GM19395 (cell line): Measurements from ENCODE around the gene SH3RF3.

Source experiments
- ATAC-seq: cut with Tn5 transposase; IDR thresholded peaks from one replicate; pipeline ENCODE4 v1.9.1; 2021; ENCODE audit warnings: mild to moderate bottlenecking, moderate library complexity; ENCODE audit not compliant: unreplicated experiment

The SH3RF3 gene

DNA sequence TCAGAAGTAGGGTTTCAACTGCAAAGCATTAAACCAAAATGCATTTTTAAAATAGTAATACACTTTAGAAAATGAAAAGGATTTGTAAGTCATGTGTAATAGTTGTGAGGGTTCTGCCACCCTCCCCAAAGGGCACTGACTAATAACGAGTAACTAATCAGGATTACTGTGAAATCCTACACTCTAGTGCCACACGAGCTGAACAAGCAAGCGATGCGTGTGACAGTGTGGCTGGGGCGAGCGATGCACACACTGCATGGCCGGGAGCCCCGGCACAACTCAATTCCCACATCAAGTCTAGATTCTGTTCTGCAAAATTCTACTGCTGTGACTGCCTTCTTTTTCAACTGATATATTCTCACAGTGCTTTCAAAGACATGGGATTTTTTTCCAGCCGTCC lies 328.4 kb downstream of the SH3RF3 start:
- ATAC-seq, result no peak

DNA sequence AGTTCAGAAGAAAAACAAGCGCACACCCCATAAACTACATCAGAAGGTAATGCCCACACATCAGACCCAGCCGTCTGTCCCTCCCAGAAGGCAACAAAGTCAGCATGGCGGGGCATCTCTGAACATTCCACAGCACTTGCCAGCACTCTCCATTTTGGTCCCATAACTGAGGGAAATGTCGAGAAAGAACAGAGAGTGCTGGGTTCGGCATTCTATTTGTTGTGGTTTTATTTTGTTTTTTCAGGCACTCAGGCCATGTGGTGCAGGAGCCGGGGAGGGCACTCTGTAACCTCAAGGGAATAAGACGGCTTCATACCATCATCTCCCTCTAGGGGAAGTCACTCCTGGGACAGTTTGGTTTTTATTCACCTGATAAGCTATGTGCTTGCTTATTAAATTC lies 328.8 kb downstream of the SH3RF3 start:
- no peak for ATAC-seq

DNA sequence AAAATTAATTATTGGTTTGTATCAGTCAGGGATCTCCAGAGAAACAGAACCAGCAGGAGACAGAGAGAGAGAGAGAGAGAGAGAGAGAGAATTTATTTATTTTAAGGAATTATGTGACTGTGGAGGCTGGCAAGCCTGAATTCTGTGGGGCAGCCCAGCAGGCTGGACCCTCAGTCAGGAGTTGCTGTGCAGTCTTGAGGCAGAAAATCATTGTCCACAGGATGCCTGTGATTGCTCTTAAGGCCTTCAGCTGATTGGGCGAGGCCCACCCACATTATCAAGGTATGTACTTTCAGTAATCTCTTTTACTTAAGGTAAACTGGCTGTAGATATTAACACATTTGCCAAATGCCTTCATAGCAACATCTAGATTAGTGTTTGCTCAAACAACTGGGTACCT lies 329.5 kb downstream of the SH3RF3 start:
- ATAC-seq, result no peak

DNA sequence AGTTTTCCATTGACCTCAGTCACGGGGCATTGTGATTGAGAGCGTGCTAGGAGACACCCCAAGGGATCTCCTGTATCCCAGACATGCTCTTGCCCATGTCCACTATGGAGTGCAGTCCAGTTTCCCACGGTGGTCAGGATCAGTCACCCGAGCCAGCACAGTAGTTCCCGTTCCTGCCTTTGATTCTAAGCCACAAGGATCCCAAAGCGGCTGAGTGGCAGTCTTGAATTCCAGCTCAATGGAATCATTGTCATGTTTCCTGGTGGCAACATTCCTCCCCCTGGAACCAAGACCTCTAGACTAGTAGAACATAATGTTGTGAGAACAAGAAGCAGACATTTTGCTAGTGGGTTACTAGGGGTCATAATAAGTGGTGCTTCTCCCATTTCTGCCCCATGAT lies 330.5 kb downstream of the SH3RF3 start:
- no peak for ATAC-seq

DNA sequence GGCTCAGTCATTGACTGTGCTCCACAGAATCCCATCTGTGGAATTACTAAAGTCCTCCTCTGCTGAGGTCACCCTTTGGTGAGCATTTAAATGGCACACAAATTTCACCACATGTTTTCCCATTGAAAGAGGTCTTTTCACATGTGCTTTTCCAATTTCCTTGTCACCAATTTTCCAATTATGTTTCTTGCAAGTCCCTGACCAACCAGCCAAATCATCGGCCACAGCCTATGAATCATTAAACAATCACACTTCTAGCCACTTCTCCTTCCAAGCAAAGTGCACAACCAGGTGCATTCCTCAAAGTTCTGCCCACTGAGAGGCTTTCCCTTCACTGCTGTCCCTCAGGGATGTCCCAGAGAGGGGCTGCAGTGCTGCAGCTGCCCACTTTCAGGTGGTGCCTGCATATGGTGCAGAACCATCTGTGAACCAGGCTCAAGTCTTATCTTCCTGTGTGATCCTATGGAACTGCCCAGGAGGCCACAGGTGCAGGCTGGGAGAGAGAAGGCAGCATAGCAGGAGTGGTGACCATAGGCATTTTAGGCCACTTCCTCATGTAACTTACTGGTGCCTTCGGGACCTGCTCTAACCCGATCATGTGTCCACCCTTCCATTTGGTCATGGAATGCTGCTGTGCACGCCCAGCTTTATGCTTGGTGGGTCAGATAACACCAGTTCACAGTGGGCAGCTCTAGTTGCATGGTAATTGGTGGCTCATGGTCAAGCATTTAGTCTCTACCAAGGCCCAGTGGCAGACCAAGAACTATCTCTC lies 331.7 kb downstream of the SH3RF3 start:
- no peak for ATAC-seq

DNA sequence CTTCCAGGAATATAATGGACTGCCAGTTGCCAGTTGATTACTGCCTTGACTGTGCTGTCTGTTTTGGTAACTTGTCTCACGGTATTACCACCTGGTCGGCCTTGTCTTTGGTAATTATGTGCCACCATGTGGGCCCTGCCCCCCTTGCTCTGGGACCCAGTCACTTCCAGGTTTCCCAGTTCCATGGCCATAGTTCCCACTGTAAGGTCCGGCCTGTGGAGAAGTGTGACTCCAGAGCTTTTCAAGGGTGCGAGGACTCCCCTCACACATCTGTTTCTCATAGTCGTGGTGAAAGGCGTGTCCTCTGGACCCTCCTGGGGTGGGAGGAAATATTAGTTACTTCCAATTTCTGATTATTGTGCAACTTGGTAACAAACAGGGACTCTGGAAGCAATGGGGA lies 334.2 kb downstream of the SH3RF3 start:
- ATAC-seq, result no peak

DNA sequence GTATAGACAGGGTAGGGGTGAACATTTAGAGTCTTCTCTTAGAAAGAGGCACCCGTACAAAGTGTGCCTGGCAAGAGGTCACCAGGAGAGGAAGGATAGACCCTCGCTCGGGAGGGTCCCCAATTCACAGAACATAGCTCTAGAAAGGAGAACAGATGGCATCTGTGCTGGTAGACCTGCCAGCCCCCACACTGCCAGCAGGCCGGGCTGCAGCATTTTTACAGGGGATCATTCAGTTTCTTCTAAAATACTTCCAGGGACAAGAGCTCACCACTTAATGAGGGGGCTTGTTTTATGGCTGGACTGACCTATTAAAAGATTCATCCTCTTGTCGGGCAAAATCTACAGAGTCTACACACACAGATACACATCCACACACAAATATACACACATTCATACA lies 334.9 kb downstream of the SH3RF3 start:
- no peak for ATAC-seq

DNA sequence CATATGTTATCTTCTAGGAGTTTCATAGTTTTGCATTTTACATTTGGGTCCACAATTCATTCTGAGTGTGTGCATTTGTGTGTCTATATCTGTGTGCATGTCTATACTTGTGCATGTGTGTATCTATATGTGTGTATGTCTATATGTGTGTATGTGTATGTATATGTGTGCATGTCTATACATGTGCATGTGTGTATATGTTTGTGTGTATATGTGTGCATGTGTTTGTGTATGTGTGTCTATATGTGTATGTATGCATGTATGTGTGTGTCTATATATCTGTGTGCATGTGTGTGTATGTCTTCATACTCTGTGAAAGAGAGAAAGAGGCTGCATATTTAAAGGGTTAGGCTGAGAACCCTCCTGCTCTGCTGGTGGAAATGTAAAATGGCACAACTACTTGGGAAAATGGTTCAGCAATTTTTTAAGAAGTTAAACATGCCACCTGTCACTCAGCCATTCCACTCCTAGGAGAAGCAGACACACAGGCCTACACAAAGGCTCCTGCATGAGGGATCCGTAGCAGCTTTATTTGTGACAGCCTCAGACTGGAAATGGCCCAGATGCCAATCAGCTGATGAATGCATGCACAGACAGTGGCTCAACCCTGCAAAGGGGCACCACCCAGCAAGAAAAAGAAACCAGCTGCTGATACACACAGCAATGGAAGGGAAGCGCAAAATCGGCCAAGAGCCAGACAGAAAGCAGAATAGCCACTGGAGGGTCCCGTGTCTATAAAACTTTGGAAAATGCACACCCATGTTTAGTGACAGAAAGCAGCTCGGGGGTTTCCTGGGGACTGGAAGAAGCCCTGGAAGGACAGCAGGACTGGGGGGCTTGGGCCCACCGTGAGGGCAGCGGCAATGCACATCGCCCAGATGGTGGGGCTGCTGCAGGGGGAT lies 337.9 kb downstream of the SH3RF3 start:
- no peak for ATAC-seq

DNA sequence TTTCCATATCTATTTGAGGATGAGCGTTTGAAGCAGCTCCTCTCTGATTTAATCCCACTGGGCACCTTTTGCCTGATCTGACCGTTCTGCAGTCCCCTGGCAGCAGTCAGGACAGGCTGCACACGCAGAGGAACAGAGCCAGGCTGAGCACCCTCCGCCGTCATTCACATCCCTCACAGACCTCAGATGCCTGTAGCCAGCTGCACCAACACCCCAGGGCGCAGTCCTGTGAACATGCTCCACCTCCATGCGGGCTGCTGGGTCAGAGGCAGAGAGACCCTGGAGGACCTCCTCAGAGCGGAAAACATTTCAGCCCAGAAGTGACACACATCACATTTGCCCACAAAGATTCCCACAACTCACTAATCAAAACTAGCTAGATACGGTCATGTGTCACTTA lies 338.7 kb downstream of the SH3RF3 start:
- ATAC-seq, result no peak

DNA sequence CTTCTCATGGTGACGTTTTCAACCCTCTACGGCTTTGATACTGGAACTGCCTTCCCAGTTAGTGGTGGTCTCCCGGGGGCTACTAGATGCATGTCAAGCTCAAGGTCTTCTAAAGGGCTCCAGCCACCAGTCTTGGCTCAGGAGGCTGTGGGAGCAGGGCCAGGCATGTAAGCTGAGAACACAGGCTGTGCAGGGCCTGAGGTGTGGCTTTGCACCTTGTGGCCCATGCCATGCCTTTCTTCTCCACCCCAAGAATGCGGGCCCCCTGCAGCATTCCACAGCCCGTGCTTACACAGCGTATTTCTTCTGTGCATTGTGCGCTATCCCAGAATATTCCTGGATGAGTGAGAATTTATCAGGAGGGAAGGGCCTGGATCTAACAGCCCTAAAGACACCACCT lies 339.9 kb downstream of the SH3RF3 start:
- ATAC-seq, result no peak

DNA sequence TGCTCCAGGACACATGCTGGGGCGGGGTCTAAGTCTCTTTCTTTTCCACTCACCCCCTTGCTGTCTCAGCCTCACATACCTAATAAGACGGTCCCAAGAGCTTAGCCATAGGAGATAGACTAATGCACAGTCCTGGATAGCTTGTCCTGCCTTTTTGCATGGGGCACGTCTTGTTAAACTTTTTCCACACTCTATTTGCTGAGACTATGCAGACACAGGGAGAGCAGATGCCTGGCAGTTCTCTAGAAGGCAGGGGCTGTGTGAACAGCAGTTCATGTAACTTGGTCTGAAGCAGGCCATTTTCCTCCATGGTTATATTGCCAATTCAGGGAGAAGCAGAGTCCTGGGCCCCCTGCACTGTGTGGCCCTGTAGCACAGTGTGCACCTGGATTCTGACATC lies 342.7 kb downstream of the SH3RF3 start:
- no peak for ATAC-seq

DNA sequence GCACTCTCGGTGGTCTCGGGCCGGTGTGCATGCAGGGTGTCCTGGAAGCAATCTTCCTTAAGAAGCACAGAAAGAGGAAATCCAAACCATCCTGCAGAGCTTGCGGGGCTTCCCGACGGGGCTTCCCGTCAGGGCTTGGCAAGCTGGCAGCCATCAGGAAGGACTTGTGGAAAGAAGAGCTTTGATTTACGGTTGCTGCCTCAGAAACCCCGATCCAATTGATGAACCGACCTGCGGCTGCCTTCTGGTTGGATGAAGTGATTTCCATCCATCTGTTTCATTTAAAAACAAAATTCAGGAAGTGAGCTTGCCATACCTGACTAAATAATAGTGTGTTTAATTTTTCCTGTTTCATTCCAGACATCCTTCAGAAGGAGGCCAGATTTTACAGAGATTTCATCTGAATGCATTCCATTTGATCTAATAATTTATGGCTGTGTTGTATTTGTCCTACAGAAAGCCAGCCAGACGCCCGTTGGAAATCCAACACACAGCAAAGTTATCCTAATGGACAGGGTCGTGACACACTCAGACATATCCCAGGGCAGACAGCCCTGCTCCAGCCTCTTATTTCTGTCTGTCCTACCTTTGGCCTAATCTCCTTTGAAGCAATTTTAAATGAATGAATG lies 343.4 kb downstream of the SH3RF3 start:
- ATAC-seq, result no peak

DNA sequence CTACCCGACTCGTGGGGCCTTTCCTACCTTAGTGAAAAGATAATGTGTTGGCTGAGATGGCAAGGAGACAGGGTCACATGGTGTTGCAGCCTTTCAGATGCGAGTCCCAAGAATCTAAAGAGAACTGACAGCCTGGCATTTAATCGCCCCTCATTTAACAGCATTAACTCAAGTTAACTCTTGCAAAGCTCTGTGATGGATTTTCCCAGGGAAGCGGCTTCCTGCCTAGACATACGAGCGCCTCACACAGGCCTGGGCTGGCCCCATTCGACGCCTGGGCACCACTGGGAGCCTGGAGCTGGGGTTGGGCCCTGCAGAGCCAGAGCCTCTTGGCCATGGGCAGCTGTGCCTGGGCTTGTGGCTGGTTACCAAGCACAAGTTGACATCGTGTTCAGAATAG lies 344.0 kb downstream of the SH3RF3 start:
- ATAC-seq, result no peak

DNA sequence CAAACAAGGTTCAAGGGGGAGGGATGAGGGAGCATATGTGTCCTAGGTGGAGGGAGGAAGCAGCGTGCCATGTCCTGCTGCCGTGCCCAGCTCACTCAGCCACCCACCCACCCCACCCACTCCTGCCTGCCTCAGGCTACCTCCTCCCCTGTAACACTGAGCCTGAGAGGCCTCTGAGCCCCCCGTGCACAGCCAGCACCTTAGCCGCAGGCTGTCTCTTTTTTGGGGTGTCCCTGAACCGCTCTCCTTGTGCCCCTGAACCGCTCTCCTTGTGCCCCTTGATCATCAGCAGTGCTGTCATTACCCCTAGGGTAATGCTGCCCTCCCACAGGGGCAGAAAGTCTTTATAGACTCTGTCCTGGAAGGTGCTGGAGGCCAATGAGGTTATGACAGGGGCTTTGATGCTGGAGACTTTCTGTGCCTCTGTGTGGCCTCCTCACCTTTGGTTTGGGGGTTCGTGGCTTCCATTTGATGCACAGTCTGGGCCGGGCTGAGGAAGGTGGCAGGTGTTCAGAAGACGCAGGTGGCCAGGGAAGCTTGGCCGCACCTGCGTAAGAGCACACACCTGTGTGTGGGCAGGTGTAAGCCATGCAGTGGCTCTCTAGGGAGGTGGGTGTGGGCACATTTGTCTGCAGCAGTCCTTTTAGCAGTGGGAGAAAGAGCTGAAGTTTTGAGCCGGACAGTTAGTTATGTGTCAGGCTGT lies 344.8 kb downstream of the SH3RF3 start:
- no peak for ATAC-seq

DNA sequence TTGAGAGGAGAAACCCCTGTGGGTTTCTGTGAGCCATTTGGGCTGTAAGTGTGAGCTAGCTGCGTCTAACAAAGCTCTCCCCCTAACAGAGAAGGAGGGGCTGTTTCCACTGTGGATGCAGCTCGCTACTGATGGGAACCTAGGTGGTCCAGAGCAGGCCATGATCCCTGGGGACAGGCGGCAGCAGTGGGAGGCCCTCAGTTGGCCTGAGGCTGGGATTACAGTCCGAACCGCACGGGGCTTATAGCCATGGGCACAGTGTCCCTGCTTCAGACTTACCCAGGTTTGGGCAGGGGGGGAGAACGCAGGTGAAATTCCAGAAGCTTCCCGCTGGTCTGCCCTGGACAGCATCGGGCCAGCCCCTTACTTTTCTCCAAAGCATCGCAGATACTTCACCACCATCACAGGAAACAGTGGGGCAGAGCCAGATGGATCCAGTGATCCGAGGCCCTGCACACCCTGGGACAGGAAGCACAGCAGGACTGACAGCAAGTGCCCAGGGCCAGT lies 345.4 kb downstream of the SH3RF3 start:
- no peak for ATAC-seq

DNA sequence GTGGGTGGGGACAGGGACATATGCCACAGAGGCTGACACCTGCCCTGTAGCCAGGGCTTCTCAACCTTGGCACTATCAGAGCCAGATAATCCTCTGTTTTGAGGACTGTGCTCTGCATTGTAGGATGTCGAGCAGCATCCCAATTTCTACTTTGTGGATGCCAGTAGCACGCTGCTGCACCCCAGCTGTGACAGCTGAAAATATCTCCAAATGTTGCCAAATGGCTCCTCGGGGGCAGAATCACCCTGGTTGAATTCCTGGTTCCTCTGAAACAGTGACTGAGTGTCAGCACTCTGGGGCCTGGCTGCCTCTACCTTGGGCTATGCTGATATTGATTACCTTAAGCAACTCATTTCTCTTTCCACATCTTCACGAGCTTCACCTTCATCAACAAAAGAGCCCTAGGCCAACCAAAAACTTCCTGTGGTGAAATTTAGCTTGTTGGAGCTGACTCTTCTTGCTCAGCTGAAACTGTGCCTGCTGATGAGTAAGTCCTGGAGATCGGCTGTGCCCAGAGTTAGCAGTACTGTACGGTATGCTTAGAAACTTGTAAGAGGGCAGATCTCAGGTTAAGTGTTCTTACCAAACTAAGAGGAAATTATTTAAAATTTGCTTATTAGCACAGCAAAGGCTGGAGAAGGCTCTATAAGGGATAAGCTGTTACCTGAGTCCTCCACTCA lies 346.7 kb downstream of the SH3RF3 start:
- ATAC-seq, result peak; percentile 56

DNA sequence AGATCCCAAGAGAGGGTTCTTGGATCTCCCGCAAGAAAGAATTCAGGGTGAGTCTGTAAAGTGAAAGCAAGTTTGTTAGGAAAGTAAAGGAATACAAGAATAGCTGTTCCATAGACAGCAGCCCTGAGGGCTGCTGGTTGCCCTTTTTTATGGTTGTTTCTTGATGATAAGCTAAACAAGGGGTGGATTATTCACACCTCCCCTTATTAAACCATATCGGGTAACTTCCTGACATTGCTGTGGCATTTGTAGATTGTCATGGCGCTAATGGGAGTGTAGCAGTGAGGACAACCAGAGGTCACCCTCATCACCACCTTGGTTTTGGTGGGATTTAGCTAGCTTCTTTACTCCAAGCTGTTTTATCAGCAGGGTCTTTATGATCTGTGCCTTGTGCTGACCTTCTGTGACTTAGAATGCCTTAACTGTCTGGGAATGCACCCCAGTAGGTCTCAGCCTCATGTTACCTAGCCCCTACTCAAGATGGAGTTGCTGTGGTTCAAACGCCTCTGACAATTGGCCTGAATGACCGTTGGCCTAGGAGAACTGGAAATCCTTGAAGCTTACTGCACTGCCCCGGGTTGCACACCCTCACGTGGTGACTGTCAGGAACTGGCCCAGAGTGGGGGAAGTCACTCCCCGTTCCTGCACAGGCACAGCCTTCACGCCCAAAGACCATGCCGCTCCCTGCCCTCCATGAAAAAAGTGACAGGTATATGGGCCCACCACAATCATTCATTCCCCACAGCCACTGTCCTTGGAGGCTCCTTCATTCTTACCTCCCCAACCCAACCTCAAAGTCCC lies 347.8 kb downstream of the SH3RF3 start:
- ATAC-seq, result no peak

DNA sequence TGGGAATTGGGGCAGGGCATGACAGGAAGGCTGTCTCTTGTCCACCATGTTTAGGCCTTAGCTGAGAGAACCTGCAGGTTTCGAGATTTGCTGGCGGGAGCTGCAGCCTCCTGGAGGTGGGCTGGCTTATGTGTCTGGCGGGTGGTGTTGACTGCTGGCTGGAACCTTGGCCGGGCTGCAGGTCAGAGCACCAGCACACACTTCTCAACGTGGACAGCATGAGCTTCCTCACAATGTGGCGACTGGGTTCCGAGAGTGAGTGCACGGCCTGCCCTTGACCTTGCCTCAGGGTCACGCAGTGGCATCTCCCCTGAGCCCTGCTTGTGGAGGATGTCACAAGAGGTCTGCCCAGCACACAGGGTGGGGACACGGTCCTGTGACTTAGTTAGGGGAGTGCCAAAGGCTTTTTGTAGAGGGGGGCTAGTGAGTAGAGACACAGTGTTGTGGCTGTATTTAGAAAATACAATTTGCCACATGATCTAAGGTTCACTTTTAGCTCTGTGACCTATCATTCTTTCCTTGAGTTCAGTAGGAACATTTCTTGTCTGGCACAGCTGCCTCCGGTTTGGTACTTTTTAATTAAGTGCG lies 350.0 kb downstream of the SH3RF3 start:
- ATAC-seq, result no peak

DNA sequence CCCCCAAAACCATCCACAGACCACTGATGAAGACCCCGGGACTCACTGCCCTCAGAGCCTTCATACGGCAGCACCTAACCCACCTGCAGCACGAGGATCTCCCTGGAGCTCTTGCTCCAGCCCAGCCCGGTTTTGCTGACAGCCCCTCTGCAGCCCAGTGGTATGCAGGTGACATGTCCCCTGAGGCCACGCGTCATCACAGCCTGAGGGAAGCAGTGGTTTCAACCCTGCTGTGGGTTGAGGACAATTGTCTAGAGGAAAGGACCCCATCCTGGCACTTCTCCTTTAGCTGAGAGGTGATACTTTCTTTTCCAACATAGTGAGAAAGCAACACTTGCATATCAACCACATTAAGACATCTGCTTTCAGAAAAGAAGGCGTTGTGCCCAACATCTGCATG lies 350.8 kb downstream of the SH3RF3 start:
- no peak for ATAC-seq
